Measurements from ENCODE around the gene CBARP. TPM values are rescaled to one million over a fixed set of nuclear protein-coding genes. Genes with fewer than 3 reads are reported as not detected.
"Not testable (repeated sequence)": the region's sequence is repeated elsewhere in the genome, so short reads cannot be mapped to it uniquely, and the experiment has no call there.

CBARP gene
- total and polyA plus RNA-seq, 11 donors = 0.60 to 2.2 (median 1.6) TPM

DNA sequence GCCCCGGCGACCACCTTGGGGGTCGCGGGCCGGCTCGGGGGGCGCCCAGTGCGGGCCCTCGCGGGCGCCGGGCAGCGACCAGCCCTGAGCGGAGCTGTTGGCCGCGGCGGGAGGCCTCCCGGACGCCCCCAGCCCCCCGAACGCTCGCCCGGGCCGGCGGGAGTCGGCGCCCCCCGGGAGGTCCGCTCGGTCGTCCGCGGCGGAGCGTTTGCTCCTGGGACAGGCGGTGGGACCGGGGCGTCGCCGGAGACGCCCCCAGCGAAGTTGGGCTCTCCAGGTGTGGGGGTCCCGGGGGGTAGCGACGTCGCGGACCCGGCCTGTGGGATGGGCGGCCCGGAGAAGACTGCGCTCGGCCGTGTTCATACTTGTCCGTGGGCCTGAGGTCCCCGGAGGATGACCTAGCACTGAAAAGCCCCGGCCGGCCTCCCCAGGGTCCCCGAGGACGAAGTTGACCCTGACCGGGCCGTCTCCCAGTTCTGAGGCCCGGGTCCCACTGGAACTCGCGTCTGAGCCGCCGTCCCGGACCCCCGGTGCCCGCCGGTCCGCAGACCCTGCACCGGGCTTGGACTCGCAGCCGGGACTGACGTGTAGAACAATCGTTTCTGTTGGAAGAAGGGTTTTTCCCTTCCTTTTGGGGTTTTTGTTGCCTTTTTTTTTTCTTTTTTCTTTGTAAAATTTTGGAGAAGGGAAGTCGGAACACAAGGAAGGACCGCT, 31.5 kb downstream of the CBARP start:
- DNase-seq (peak in 1 of 5 donors; percentile 69), ATAC-seq (no peak)
- H3K27ac ChIP-seq = peak overlapping the region; percentile 41 to 96 (median 89)
- H3K4me1 ChIP-seq = peaks cover 0 to 70% (median 38%) of the 10 kb centered on the region in 12 donors
- peaks cover 0 to 17% (median 0%) of the 10 kb centered on the region in 9 donors for H3K36me3 ChIP-seq
- H3K4me3 ChIP-seq = peak overlapping the region; percentile 61 to 88 (median 78)
- no peaks in the 10 kb centered on the region for H3K9me3 ChIP-seq
- TF ChIP-seq POLR2A (IDR thresholded peaks at IDR 0.05) = no peak
- TF ChIP-seq CTCF (IDR thresholded peaks at IDR 0.05) = no peak
- intact Hi-C loops (cut with DNase I) = no loop called here
- H3K27me3 ChIP-seq = no peaks in the 10 kb centered on the region
- WGBS, 4 donors = 0 to 1% (median 1%) methylated on average over 21 to 78 of the region's 78 CpGs

GRCh38 chr19:1205114-1206099, 32.4 kb downstream of the CBARP start, which contains the start of gene STK11:
Gene STK11, plus strand, starts transcription at chr19:1205778. Its CDS starts 1,136 bp downstream, at chr19:1206914.
- no peaks in the 10 kb centered on the region for H3K9me3 ChIP-seq
- ATAC-seq (peak; percentile 91 to 94 (median 92)), DNase-seq (peak; percentile 99 to 100 (median 100))
- peaks cover 0 to 62% (median 36%) of the 10 kb centered on the region in 12 donors for H3K4me1 ChIP-seq
- peak within 1 kb of the TSS; percentile 61 to 88 (median 78) for H3K4me3 ChIP-seq
- WGBS, 4 donors = 3 to 10% (median 6%) methylated on average over 37 to 114 of the region's 114 CpGs
- peak; percentile 22 to 77 for TF ChIP-seq POLR2A (IDR thresholded peaks at IDR 0.05)
- TF ChIP-seq CTCF (IDR thresholded peaks at IDR 0.05) = no peak
- no peaks in the 10 kb centered on the region for H3K27me3 ChIP-seq
- H3K36me3 ChIP-seq = peaks cover 0 to 11% (median 0%) of the 10 kb centered on the region in 9 donors
- intact Hi-C loops (cut with DNase I) = no loop called here
- H3K27ac ChIP-seq = peak within 1 kb of the TSS; percentile 41 to 96 (median 89)

GRCh38 chr19:1200614-1201013, 37.2 kb downstream of the CBARP start:
- intact Hi-C loops (cut with DNase I) = loop anchor here in 2 of 10 donors (5.0 kb wide), 2 partner anchors 88 to 178 kb away; partner anchors contain the start of genes RNU6-2 (in 1 of the 2) and TMEM259 (in 1 of the 2)
- H3K4me3 ChIP-seq, DNase-seq, H3K27me3 ChIP-seq, H3K9me3 ChIP-seq, ATAC-seq, H3K27ac ChIP-seq, H3K36me3 ChIP-seq: not testable (repeated sequence)
- H3K4me1 ChIP-seq = peaks cover 0 to 25% (median 5%) of the 10 kb centered on the region in 12 donors
- 88 to 95% (median 94%) methylated on average over 4 of the region's 4 CpGs for whole genome bisulfite sequencing, 4 donors

DNA sequence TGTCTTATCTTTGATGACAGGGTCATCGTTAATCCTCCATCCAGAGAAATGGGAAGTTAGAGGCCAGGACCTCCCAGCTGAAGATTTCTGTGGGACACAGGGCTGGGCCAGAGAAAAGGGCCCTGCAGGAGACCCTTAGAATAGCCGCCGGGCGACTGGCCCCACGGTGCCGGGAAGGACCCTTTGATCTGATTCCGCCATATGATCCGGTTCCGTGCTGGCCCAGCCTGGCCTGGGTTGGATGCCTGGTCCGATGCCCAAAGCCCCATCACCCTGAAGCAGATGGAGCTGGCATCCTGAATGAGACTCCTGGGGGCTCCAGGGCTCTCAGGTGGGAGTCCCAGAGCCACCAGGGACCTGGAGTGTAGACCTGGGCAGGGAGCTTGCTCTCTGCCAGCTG, 38.3 kb downstream of the CBARP start:
- no peaks in the 10 kb centered on the region for H3K27me3 ChIP-seq
- intact Hi-C loops (cut with DNase I) = no loop called here
- H3K4me1 ChIP-seq = peaks cover 0 to 17% (median 0%) of the 10 kb centered on the region in 12 donors
- no peak for DNase-seq
- no peaks in the 10 kb centered on the region for H3K36me3 ChIP-seq
- no peak overlapping the region for H3K4me3 ChIP-seq
- WGBS, 4 donors = 79 to 92% (median 88%) methylated on average over 7 to 10 of the region's 10 CpGs
- TF ChIP-seq CTCF (IDR thresholded peaks at IDR 0.05) = no peak
- no peak for TF ChIP-seq POLR2A (IDR thresholded peaks at IDR 0.05)
- ATAC-seq = peak in 1 of 4 donors; percentile 6
- H3K27ac ChIP-seq = no peak overlapping the region
- no peaks in the 10 kb centered on the region for H3K9me3 ChIP-seq
